ENCODE data around the gene CHCHD6.
A peak's percentile ranks its signal among the peaks of the same experiment; 100 is the strongest.

Gene CHCHD6

DNA sequence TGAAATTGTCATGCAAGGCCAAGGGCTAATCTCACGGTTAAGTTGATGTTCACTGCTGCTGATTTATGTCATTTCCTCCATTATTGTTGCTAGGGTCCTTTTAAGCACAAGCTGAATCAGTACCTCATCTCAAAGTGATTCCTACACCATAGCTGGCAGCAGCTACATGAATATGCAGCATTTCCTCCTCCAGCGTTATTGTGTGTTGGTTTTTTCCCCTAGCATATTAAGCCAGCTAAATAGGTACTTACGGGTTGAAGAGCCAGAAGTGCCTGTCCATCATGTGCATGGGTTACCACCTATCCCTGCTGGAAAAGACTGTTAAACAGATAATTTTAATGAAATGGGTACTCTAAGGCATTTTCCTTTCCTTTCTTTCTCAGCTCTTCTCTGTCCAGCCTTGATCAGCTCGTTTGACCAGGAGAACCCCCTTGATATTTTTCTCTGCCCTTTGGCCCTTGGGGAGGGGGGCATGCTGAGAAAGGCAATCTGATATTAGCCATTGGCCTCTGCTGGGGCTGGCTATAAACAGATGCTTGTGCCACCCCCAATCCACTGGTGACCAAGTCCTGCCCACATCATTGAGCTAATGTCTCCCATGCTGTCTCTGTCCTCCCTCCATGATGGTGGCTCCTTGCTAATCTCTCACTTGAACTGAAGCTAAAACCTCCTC lies 163.3 kb downstream of the CHCHD6 start:
- peak; percentile 50 for DNase-seq

DNA sequence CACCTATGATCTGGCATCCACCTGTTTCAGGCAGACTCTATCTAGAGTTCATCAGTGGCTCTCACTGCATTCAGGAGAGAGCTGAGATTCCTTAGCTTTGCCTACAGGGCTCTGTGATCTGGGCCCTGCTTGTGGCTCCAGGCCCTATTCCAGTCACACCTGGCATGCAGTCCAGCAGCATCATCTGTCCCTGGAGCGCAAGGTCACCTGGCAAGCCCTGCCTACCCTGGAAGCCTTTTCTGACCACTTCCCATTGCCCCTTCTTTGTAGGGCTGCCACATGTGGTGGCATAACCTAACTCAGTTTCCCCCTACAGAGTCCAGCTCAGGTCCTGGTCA lies 163.8 kb downstream of the CHCHD6 start:
- DNase-seq: no peak

DNA sequence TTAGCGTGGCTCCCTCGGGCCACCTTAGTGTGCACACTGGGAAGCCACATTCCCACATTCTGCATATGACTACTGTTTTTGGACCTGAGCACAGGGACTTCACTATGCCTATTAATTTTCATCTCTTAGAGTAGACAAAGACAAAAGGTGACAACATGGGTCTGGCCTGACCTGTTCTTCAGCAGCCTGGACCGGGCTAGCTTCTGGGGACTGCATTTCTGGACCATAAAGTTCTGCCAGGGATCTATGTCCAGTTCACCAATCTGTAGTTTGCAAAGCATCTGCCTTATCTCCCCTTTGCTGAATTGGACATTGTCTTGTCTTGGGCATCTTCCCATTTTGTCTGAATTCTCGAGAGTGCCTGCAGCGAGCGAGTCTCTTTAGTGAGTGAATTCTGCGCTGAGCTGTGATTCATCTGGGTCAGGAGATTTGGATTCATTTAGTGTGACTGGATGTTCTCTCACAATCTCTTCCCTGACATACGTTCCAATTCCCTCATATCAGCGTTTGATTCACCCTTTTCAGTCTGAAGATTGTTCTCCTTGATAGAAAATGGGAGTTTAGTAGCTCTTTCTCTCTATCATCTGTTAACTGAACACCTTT lies 166.7 kb downstream of the CHCHD6 start:
- no peak for DNase-seq

DNA sequence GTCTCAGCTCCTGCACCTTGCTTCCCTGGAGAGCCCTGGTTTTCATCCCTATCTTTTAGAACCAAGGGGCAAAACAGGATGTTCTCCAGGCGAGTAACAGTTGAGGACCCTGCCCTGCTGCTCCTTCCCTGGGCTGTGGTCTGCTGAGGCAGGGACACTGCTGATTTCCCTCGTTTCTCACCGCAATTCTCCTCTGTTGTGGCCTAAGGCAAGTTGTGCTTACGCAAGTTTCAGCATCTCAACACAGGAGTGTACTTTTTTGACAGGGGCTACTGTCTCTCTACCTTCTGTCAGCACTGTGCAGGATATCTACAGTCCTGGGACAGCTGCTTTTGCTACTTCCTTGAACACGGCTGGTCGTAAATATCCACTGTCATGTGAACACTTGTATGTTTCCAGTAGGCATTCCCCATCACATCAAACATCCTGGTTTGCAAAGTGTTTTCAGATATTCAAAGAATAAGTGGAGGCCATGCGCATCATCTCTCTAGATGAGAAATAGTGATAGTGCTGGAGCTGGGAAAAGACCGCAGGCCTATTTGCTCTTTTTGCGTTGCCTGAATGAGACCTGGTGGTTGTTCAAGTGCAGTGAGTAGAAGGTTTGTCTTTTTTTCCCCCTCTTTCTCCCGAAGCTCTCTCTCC lies 168.8 kb downstream of the CHCHD6 start:
- DNase-seq: no peak

DNA sequence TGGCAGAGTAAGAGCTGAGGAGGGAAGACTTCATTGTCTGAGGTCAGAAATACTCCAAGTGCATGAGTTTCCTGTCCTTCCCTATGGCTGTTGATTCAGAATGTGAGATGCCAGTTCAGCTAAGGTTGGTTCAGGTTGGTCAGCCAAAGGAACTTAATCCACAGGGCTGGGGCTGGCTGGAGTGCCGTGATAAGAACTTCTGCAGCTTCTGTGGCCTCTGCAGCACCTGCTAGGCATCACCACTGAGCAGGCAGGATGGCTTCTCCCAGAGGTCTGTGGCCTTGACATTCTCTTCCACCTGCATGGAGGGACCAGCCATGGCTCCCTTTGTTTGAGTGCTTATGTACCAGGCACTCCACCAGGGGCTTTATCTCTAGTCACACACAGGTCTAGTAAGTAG lies 169.4 kb downstream of the CHCHD6 start:
- DNase-seq: no peak

DNA sequence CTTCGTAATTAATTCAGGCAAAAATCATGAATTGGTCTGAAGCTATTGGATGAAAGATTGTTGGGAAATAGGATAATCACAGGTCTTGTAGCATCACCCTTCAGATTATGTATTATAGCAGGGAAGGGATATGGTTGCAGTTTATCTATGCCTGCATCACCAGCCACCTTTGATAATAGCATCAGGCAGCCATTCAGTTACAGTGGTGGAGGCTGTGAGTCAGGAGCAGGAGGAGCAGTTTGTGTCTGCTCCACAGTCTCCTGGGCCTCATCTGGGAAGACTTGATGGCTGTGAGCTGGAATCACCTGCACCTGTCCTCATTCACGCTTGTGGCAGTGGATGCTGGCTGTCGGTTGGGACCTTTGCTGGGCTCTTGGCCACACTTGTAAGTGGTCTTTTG lies 174.6 kb downstream of the CHCHD6 start:
- no peak for DNase-seq

DNA sequence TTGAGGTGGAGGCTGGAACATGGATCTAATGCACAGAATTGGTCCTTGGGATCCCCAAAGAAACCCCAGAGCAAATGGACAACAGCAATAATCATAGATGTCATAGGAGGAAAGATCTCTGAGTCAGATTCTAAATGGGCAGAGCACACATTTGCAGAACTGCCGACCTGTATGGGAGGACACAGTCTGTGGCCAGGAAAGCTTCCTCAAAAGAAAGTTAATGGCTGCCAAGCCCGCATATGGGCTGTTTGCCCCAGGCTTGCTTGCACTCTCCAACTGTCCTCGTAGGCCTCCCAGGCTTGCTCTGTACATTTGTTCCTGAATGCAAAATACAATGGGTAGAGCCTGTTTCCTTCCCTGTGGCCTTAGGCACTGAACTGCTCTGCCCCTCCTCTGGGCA lies 176.9 kb downstream of the CHCHD6 start:
- DNase-seq: no peak

DNA sequence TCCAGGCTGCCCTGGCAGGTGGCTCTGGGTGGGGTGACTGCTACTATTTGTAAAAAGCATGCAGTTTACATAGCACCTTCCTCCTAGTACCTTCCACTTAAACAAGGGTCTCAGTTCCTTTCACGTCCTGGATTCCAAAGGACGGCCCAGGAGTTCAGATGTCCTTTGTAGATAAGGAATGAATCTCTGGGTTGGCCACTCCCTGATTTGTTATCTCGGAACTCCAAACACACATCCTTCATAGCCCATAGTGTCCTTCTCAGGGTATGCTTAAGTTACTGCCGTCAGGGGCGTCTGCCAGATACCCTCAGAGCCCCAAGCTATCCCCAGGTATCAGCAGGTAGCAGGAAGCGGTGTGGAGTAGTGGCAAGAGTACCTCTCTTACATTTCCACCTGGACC lies 177.8 kb downstream of the CHCHD6 start:
- DNase-seq: no peak

DNA sequence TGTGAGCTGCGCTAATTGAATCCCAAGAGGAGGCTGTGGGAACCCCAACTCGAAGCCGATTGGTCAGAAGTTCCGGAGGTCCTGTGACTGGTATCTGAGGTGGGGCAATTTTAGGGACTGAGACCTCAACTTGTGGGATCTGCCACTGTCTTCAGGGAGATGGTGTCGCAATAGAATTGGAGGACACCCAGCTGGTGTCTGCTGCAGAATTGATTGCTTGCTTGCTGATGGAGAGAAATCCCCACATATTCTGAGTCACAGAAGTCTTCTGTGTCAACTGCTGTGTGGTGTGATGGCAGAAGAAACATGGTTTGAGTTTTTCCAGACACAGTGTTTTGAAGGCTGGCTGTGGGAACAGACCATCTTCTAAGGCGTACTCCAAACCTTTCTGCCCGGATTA lies 179.2 kb downstream of the CHCHD6 start:
- no peak for DNase-seq

DNA sequence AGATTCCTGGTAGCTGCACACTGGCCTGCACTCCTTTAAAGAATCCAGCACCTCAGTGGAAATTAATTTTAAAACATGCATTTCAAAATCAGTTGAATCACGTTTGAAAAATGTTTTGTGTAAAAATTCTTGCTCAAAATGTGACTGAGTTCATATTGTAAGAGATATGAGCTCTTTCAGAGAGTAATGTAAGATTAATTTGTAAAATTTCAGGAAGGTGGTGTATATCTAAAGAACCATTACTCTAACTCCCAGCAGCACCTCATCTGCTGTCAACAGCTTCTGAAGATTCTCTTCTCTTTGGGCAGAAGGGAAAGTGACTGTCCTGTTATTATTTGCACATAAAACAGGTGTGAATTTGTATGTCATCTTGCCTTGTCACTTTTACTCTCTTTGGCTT lies 181.4 kb downstream of the CHCHD6 start:
- no peak for DNase-seq

DNA sequence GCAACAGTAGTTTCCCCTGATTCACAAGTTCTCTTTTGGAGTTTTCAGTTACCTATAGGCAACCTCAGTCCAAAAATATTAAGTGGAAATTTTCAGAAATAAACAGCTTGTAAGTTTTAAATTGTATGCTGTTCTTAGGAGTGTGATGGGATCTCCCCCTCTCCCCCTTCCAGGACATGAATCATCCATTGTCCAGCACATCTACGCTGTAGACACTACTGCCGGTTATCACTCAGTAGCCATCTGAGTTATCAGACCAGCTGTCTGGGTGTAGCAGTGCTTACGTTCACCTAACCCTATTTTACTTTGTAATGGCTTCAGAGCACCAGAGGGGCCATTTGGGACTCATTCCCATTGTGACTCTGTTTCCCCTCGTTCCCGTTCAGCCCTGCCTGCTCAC lies 182.2 kb downstream of the CHCHD6 start:
- DNase-seq: no peak

DNA sequence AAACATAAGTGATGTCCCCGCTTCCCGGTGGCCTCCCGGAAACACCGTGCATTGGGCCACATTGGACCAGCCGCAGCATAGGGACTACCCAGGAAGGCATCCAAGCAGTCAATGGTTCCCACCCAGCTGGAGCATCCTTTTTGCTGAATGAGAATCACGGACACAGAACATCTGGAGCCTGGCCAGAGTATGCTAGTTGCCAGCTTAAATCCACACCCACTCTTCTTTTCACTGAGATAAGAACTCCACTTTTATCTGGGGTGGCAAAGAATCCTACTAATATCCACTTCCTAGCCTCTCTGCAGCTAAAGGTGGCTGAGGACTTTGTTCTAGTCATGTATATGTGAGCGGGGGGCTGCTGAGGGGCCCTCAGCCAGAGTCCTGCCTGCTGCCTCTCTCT lies 183.6 kb downstream of the CHCHD6 start:
- no peak for DNase-seq

DNA sequence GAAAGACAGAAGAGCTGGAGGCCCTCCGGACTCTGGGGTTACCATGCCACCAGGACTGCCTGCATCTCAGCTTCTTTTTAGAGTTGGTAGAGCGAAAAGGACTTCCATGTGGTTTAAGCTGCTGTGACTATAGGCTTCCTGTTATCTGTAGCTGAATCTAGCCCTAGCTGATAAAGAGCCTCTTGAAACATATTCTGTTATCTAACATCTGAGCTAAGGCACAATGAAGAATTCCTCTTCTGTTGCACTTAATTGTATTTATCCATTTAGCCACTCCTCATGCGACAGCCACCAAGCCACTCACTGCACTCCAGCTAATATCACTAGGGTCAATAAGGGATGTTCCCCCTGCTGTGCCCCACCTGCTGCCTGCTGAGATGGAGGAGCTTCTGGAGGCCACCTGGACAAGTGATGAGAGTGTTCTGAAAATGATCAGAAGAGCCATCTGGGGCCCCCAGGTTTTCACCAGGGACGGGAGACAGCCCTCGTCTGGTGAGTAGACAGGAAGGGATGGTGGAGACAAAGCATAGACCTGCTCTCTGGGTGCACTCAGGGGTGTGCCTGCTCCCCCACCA lies 184.2 kb downstream of the CHCHD6 start:
- no peak for DNase-seq

DNA sequence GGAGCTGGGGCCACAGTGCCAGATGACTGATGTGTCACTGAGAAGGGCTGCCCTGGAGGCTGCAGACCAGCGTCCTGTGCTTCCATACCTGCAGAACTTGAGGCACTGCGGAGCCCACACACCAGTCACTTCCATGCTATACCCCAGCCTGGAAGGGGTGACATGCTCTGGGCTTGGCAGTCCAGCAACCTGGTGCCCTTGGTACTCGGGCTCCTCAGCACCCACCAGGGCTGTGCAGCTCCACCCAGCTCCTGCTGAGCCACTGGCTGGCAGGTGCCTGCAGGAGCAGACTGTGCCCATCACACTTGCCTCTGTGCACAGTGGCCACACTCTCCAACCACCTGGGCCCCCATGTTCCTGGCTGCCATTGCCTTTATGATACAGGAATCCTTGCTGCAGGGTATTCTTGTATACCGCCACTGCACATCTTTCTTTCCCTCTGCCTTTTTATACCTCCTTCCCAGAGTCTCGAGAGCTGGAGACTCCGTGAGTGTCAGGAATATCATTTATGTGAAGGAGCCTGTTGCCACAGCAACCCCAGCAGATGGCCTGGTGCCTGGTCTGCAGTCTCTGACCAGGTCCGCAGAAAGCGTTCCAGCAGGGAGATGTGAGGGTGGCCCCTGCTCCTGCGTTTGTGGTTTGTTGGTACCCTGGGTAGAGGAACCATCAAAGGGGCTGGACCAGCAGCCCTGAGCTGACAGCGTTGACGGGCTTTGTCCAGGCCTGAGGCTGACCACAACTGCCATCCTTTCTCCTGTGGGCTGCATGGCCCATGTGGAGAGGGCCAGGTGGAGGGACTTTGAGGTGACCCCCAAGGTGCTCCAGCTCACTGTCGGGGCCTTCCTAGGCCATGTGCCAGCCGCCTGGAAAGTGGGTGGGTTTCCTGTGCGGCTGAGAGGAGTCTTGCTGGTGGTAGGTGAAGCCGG lies 185.5 kb downstream of the CHCHD6 start:
- no peak for DNase-seq

DNA sequence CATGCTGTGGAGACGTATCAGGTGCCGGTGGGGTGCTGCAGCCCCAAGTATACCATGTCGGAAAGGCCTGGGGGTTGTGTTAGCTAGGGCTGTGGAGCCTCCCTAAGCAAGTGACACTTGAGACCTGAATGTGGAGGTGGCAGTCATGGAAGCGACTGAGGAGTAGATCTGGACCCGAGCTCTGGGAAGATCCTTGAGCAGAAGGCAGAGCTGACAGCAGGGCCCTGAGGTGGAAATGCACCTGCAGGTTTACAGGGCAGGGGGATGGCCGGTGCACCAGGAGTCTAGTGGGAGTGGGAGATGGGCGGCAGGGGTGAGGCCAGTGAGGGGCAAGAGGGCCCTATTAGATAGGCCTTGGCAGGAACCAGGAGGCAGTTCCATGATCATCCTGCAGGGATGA lies 187.1 kb downstream of the CHCHD6 start:
- no peak for DNase-seq

DNA sequence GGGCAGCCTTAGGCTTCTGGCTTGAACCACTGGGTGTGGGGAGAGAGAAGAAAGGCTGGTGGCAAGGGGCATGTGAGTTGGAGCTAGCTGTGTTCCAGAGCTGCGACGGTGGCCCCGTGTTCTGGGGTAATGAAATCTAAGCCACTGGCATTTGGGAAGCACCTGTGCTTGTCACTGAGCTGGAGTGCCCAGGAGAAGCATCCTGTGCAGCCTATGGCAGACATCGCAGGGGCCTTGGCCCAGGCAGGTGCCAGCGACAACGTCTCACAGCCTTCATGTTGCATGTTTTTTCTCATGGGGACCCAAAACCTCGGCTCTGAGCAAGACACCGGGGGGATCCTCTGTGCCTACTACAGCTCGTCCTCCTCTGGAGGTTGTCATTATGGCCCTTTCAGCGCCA lies 187.8 kb downstream of the CHCHD6 start:
- no peak for DNase-seq

DNA sequence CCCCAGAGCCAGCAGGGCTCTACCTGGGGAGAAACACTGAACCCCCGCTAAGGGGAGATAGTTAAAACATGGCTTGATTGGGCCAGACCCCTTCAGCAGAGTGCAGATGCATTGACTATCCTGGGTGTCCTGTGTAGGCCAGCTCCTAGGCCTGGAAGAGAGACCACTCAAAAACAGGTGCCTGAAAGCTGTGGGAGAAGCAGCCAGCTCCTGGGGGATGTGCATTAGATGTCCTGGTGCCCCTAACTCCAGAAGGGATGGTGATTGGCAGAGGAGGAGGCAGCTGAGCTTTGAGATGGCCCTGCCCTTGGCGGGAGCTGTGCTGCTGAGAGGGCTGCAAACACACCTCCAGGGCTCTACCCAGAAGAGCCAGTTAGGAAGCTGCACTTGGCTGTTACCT lies 189.6 kb downstream of the CHCHD6 start:
- no peak for DNase-seq

DNA sequence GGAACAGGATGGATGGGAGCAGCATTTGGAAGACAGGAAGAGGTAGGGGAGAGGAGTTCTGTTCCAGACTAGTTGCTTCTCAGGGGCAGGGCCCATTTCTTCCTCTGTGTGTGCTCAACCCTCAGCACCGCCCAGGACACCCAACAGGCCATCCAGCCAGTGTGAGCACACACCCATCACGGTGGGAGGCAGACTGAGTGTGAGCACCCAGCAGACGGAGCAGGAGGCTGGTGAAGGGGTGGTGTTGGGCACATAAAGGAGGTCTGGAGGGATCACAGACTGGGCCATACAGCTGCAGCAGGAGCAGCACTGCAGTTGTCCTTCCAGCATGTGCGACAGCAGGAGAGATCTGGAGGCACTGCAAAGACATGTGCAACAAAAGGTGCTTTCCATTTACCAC lies 190.4 kb downstream of the CHCHD6 start:
- DNase-seq: no peak

DNA sequence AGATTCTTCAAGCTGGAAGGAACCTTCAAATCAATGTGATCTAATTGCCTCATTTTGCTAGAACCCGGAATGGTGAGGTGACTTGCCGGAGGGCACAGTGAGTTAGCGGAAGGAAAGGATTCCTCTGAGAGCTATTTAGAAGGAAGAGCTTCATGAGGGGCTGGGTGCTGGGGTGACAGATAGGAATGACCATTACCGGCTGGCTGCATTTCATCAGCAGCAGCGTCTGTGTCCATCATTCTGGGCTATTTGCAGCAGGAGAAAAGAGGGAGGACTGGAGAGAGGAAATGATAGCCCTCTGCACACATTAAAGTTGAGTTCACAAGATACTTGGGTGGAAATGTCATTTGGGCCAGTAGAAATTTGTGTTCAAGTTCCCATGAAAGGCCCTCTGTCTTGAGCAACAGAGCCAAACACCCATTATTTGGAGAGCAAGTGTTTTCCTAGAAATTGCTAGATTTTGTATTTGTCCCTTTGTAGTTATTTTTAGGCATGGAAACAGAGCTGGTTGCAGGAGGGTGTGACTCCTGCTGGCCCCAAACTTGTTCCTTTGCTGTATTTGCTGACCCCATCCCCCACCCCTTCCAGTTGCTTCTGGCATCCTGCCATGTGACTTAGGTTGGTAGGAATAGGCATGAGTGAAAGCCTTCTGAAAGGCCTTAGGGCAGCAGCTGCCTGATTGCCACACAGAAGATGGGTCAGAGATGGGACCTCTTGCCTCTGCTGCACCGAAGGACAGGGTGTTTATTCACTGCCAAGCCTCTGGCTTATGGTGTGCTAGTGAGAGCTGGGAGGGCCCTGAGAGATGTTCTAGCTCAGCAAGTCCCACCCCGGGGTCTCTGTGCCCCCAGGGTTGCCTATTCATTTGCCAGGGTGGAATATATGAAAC lies 191.4 kb downstream of the CHCHD6 start:
- no peak for DNase-seq

DNA sequence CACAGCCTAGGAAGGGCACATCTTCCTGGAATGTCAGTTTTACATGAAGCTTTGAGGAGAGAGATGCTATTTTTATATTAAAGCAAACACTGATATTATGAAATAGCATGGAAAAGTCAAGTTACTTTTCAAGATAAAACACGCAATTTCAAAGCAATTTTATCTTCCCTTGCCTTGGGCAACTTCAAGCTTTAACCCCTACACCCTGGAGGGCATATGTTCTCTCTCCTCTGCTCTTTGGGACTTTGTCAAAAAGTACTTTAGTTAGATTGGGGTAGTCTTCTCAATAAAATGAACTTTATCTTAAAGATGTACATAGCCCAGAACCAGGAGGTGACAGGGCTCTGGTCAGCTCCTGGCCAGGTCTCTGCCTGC lies 192.0 kb downstream of the CHCHD6 start:
- DNase-seq: no peak

DNA sequence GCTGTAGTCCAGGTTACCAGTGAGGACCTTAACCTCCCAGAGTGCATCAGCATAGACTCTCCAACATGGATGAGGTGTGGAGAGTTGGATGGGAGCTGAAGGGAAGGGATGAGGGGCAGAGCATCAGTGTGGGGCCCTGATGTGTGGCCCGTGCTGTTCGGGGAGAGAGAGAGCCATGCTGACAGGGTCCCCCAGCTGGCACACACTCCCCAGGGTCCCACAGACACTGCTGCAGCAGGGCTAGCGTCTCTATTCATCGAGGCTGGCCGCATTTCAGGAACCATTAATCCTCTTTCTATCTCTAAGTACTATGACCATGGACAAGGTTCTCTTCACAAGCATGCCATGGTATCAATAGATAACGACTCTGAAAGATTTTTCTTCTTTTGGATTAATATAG lies 192.9 kb downstream of the CHCHD6 start:
- no peak for DNase-seq

DNA sequence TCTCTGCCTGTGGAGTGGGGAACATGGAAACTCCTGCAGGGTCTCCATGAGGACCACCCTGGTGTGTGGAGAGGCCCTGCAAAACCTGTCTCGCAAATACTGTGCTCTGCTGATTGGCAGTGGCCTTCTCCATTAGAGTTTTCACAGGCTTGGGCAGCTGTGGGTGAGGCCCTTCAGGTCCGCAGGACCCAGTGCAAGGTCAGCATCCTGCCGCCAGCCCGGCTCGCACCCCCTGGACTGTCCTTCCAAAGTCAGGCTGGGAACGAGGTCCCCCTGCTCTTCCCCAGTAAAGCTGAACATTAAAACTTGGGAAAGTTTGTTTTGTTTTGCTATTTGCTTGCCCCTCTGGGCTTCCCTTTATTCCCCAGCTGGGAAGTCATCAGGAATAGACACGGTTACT lies 193.9 kb downstream of the CHCHD6 start:
- no peak for DNase-seq

Measured in NCI-H2029 (cell line).